ENCODE data around the gene TBC1D1. TPM values are rescaled to one million over a fixed set of nuclear protein-coding genes. Genes with fewer than 3 reads are reported as not detected.

TBC1D1 gene
- total RNA-seq, 1 donor from 2014 or later, result 78.9 TPM

GRCh38 chr4:37998226-37998625, 107.3 kb downstream of the TBC1D1 start:
- H3K9me3 Mint-ChIP-seq, result no peaks in the 10 kb centered on the region
- H3K27ac Mint-ChIP-seq, result no peak overlapping the region
- no peaks in the 10 kb centered on the region for H3K36me3 Mint-ChIP-seq
- no peaks in the 10 kb centered on the region for H3K27me3 Mint-ChIP-seq (ENCODE audit: low read depth)
- TF ChIP-seq, protein P1, sequence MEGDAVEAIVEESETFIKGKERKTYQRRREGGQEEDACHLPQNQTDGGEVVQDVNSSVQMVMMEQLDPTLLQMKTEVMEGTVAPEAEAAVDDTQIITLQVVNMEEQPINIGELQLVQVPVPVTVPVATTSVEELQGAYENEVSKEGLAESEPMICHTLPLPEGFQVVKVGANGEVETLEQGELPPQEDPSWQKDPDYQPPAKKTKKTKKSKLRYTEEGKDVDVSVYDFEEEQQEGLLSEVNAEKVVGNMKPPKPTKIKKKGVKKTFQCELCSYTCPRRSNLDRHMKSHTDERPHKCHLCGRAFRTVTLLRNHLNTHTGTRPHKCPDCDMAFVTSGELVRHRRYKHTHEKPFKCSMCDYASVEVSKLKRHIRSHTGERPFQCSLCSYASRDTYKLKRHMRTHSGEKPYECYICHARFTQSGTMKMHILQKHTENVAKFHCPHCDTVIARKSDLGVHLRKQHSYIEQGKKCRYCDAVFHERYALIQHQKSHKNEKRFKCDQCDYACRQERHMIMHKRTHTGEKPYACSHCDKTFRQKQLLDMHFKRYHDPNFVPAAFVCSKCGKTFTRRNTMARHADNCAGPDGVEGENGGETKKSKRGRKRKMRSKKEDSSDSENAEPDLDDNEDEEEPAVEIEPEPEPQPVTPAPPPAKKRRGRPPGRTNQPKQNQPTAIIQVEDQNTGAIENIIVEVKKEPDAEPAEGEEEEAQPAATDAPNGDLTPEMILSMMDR (IDR thresholded peaks at IDR 0.05; ENCODE audit: unreplicated experiment), result no peak
- DNase-seq (ENCODE audit: low spot score in 2 of 2, unreplicated experiment in 2 of 2), result no peak
- H3K4me1 Mint-ChIP-seq, result peaks cover 49% of the 10 kb centered on the region
- H3K4me3 Mint-ChIP-seq, result no peak overlapping the region

DNA sequence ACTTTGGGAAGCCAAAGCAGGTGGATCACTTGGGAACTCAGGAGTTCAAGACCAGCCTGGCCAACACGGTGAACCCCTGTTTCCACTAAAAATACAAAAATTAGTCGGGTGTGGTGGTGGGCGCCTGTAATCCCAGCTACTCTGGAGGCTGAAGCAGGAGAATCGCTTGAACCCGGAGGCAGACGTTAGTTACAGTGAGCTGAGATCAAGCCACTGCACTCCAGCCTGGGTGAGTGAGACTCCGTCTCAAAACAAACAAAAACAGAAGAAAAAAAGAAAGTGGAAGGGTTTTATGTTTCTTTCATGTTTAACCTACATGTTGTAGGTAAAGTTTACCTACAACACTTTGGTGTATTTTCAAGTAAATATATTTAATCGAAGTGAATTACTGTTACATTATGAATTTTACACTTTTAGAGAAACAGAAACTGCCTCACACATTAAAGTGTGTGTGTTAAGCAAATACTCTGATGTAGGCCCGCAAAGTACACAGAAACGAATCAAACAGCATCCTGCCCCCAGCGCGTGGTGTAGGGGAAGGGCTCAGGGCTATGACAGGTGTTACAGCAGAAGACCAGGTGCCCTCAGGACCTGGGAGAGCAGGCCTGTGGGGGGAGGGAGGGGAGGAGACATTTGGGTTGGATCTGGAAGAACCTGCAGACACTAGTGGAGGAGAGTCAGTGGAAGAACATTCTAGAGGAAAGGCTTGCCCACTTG, 108.3 kb downstream of the TBC1D1 start:
- peaks cover 51% of the 10 kb centered on the region for H3K4me1 Mint-ChIP-seq
- TF ChIP-seq, protein P1 (IDR thresholded peaks at IDR 0.05; ENCODE audit: unreplicated experiment), result no peak
- no peak overlapping the region for H3K4me3 Mint-ChIP-seq
- H3K27ac Mint-ChIP-seq, result no peak overlapping the region
- DNase-seq (ENCODE audit: low spot score in 2 of 2, unreplicated experiment in 2 of 2), result no peak
- no peaks in the 10 kb centered on the region for H3K36me3 Mint-ChIP-seq
- no peaks in the 10 kb centered on the region for H3K27me3 Mint-ChIP-seq (ENCODE audit: low read depth)
- no peaks in the 10 kb centered on the region for H3K9me3 Mint-ChIP-seq

DNA sequence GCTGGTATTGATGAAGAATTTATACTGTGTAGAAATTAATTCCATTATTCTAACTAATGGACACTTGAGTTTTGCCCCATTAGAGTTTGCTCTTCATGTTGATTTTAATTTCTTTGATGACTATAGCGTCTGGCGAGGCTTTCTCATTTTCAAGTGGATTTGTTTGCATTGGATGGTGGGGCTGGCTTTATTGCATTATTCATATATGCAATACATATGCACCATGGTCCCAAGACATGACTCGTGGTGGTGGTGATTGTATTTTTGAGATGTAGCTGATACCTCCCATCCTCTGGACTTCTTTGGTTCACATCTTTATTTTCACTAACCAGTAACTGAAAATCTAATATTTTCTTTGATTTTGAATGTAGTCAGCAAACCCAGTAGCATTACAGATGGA, 109.1 kb downstream of the TBC1D1 start:
- Mint-ChIP-seq H3K36me3 (no peaks in the 10 kb centered on the region), H3K27ac (no peak overlapping the region), H3K9me3 (no peaks in the 10 kb centered on the region), H3K4me3 (no peak overlapping the region), H3K4me1 (peaks cover 51% of the 10 kb centered on the region), H3K27me3 (ENCODE audit: low read depth) (no peaks in the 10 kb centered on the region)
- DNase-seq (ENCODE audit: low spot score in 2 of 2, unreplicated experiment in 2 of 2), result no peak
- TF ChIP-seq, protein P1 (IDR thresholded peaks at IDR 0.05; ENCODE audit: unreplicated experiment), result no peak

- Mint-ChIP-seq H3K4me1 (peaks cover 44% of the 10 kb centered on the region), H3K36me3 (no peaks in the 10 kb centered on the region), H3K27ac (no peak overlapping the region), H3K27me3 (ENCODE audit: low read depth) (no peaks in the 10 kb centered on the region), H3K9me3 (no peaks in the 10 kb centered on the region), H3K4me3 (no peak overlapping the region)
- DNase-seq (ENCODE audit: low spot score in 2 of 2, unreplicated experiment in 2 of 2), result no peak
- TF ChIP-seq, protein P1 (IDR thresholded peaks at IDR 0.05; ENCODE audit: unreplicated experiment), result no peak
Measured at GRCh38 chr4:38001927-38002326, 111.0 kb downstream of the TBC1D1 start.

DNA sequence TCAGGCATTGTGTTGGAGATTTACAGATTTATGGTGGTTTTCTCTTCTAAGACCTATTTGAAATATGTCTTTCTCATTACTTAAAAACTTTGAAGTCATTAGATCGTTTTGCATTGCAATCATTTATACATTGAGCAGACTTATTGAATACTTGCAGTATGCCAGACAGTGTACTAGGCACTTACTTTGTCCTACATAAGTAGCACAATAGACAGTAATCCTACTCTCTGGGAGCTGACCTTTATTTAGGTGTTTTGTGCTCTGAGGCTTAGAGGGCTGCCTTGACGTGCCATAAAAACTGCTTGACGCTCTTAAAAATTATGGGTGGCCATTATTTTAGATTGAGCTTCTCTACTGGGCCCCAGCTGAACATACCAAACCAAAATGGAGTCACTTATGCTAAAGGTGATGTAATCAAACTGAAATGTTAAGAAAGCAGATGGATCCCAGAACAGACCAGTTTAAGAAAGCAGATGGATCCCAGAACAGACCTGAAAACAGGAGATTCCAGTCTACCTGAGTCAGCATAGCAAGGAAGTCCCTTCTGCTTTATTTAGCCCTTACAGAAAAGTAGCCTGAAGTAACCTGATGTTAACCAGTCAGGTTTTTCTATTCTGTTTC, 111.7 kb downstream of the TBC1D1 start:
- no peak overlapping the region for H3K4me3 Mint-ChIP-seq
- TF ChIP-seq, protein P1 (IDR thresholded peaks at IDR 0.05; ENCODE audit: unreplicated experiment), result no peak
- no peaks in the 10 kb centered on the region for H3K36me3 Mint-ChIP-seq
- no peak for DNase-seq (ENCODE audit: low spot score in 2 of 2, unreplicated experiment in 2 of 2)
- H3K27me3 Mint-ChIP-seq (ENCODE audit: low read depth), result no peaks in the 10 kb centered on the region
- H3K4me1 Mint-ChIP-seq, result peaks cover 41% of the 10 kb centered on the region
- no peaks in the 10 kb centered on the region for H3K9me3 Mint-ChIP-seq
- no peak overlapping the region for H3K27ac Mint-ChIP-seq

Measured in mesothelial cell of epicardium (in vitro differentiated cells).